Adrenal gland (tissue), 12 donors: ENCODE data around the gene CTTNBP2NL. TPM values are rescaled to one million over a fixed set of nuclear protein-coding genes. Genes with fewer than 3 reads are reported as not detected.
"Not testable (repeated sequence)": the region's sequence is repeated elsewhere in the genome, so short reads cannot be mapped to it uniquely, and the experiment has no call there.

ENCODE experiments used
- DNase-seq, 7 donors: peaks; one replicate each; pipeline ENCODE4 v3.0.0-alpha.2; 2019 to 2020
- H3K27ac ChIP-seq, 5 donors: fragments of 200-600 bp; sonication (generic) in 4 of 5; 1 replicate in 3 of 5; 2 replicates in 2 of 5; pipeline versions ENCODE4 v1.5.1 to v1.8.0; 2016 to 2020; ENCODE audit warnings: mild to moderate bottlenecking in 1 of 5
- H3K27me3 ChIP-seq: fragments of 200-600 bp; 2 replicates; pipeline ENCODE4 v1.8.0; 2021
- H3K36me3 ChIP-seq, 2 donors: fragments of 200-600 bp; replicated peaks in 1 of 2; 1 replicate in 1 of 2; 2 replicates in 1 of 2; pipeline versions ENCODE4 v1.5.1 to v1.8.0; 2018 to 2022
- H3K4me1 ChIP-seq, 2 donors: fragments of 200-600 bp; replicated peaks in 1 of 2; 1 replicate in 1 of 2; 2 replicates in 1 of 2; pipeline versions ENCODE4 v1.5.1 to v1.8.0; 2018 to 2021
- H3K4me3 ChIP-seq, 4 donors: fragments of 200-600 bp; sonication (generic) in 3 of 4; one replicate each; pipeline ENCODE4 v1.5.1; 2016 to 2018
- H3K9me3 ChIP-seq, 3 donors: fragments of 200-600 bp; sonication (generic) in 1 of 3; replicated peaks in 1 of 3; 1 replicate in 2 of 3; 2 replicates in 1 of 3; pipeline versions ENCODE4 v1.5.1 to v1.8.0; 2016 to 2021
- POLR2A ChIP-seq, 2 donors: fragments of 450-650 bp; IDR thresholded peaks; one replicate each; pipeline ENCODE4 v1.6.1; 2017; ENCODE audit warnings: antibody characterized with exemption in 2 of 2, mild to moderate bottlenecking in 2 of 2, moderate library complexity in 1 of 2
- WGBS, 4 donors: extraction: QIAGEN DNeasy Blood & Tissue Kit in 2 of 4; methylation state at CpG; one replicate each; pipeline versions ENCODE4 v1.1.5 to v1.1.7; 2013 to 2017; 5-methylcytosine and 5-hydroxymethylcytosine counted together
- intact Hi-C, 2 donors: fragments of 100-400 bp; cut with DNase I; formaldehyde crosslinking; loops; one replicate each; pipeline versions ENCODE4 v1.14.1 to v1.15.0; 2022 to 2023
- polyA plus RNA-seq, 3 donors: library from polyadenylated mRNA; stranded (reverse); fragments of 200-250 nt in 2 of 3; fragments of 350-450 nt in 1 of 3; fragmentation: Illumina TruSeq in 1 of 3; extraction: RNeasy Lipid Tissue Mini Kit (QIAGEN cat#74804) in 1 of 3; gene quantifications; one replicate each; pipeline ENCODE4 v1.2.3, GENCODE V29; 2013 to 2014
- total RNA-seq, 9 donors: library from RNA; depleted of rRNA in 4 of 9; stranded (reverse); fragments of >200 nt in 4 of 9; fragments of 120-200 nt in 1 of 9; fragmentation: NEBNext Ultra II Directional in 1 of 9; extraction: Animal tissue kit (Norgen Biotek cat#: 25700) in 1 of 9; gene quantifications; one replicate each; pipeline versions ENCODE4 v1.1.0 to v1.2.4, GENCODE V29; 2013 to 2023
- TF ChIP-seq, protein P1 (sequence below), 6 experiments: fragments of 450-650 bp in 4 of 6; fragments of 200-600 bp in 2 of 6; sonication (generic) in 1 of 6; IDR thresholded peaks; 1 replicate in 5 of 6; 2 replicates in 1 of 6; pipeline versions ENCODE4 v1.5.1 to v1.8.0; 2016 to 2021; ENCODE audit warnings: antibody characterized with exemption in 6 of 6, mild to moderate bottlenecking in 2 of 6, moderate library complexity in 1 of 6
- donor health status: healthy with polysubstance abuse.
- donor health status: Bipolar disorder and iron deficiency.
- donor health status: DM: yes; HTN: yes; CAD: no.
- donor health status: DM: no; HTN: no; CAD: no.
- donor health status: DM: no; HTN: no; CAD: no.
- donor health status: DM: yes; HTN: yes; CAD: no.

Gene CTTNBP2NL
- total and polyA plus RNA-seq, 12 donors: 2.5 to 22.0 (median 9.9) TPM

DNA sequence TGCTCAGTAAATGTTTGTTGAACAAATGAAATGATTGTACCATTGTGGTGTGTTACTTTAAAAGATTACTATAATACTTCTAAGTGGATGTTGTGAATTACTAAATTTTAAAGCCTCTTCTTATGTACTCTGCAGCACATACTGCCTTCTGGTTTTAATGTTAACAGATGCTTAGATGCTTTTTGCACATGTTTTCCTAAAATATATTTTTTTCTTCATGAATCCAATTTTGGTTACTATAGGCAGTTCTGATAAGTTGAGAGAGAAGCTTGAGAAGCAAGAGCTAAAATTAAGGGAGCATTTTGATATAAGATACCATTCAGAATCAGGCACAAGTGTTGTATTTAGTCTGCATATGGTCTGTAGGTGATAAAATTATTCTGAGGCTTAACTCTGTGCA lies 21.3 kb downstream of the CTTNBP2NL start:
- no peak overlapping the region for H3K27ac ChIP-seq
- intact Hi-C loops: no loop called here
- no peaks in the 10 kb centered on the region for H3K27me3 ChIP-seq
- no peaks in the 10 kb centered on the region for H3K9me3 ChIP-seq
- no peak for DNase-seq
- TF ChIP-seq, protein P1, sequence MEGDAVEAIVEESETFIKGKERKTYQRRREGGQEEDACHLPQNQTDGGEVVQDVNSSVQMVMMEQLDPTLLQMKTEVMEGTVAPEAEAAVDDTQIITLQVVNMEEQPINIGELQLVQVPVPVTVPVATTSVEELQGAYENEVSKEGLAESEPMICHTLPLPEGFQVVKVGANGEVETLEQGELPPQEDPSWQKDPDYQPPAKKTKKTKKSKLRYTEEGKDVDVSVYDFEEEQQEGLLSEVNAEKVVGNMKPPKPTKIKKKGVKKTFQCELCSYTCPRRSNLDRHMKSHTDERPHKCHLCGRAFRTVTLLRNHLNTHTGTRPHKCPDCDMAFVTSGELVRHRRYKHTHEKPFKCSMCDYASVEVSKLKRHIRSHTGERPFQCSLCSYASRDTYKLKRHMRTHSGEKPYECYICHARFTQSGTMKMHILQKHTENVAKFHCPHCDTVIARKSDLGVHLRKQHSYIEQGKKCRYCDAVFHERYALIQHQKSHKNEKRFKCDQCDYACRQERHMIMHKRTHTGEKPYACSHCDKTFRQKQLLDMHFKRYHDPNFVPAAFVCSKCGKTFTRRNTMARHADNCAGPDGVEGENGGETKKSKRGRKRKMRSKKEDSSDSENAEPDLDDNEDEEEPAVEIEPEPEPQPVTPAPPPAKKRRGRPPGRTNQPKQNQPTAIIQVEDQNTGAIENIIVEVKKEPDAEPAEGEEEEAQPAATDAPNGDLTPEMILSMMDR (IDR thresholded peaks at IDR 0.05): no peak
- TF ChIP-seq POLR2A (IDR thresholded peaks at IDR 0.05): no peak
- H3K36me3 ChIP-seq: peaks cover 0 to 28% of the 10 kb centered on the region in 2 donors
- peaks cover 0 to 7% of the 10 kb centered on the region in 2 donors for H3K4me1 ChIP-seq
- no peak overlapping the region for H3K4me3 ChIP-seq

DNA sequence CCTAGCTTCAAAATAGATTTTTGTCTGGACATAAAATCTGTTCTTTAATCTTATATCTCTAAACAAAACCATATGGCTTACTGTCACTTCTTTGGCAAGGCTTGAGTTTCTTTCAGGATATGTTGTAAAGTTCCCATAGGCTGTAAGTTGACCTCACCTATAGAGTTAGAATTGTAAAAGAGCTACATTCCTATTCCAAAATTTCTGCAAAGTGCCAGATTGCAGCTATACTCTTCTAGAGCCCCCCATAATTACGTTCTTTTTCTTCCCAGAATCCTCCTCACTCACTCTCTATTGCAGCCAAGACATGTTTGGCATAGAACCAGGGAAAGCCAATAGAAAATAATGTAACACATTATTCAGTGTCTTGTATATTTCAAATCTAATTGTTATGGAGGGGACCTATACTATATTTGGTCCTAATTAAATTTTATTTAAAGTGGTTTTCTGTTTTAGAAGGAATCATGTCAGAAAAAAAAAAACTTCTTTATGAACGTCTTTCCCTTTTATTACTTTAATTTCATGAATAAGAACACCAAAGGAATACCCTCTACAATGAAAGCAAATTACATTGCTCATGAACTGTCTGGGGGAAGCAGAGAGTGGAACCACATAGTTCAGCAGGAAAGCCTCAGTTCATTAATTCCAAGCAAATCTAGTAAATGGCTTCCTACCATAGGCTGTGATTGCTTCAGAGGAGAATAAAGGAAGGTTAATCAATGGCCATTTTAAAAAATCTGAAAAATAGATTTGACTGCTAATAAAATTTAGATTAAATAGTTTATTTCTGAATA lies 22.3 kb downstream of the CTTNBP2NL start:
- Histone ChIP-seq H3K9me3 (no peaks in the 10 kb centered on the region), H3K4me1 (peaks cover 0 to 7% of the 10 kb centered on the region in 2 donors), H3K27me3 (no peaks in the 10 kb centered on the region), H3K4me3 (no peak overlapping the region), H3K27ac (no peak overlapping the region), H3K36me3 (peaks cover 0 to 21% of the 10 kb centered on the region in 2 donors)
- intact Hi-C loops: no loop called here
- TF ChIP-seq, protein P1 (IDR thresholded peaks at IDR 0.05): no peak
- no peak for TF ChIP-seq POLR2A (IDR thresholded peaks at IDR 0.05)
- 72 to 83% (median 80%) methylated on average over 2 of the region's 2 CpGs for WGBS, 4 donors
- DNase-seq: no peak

DNA sequence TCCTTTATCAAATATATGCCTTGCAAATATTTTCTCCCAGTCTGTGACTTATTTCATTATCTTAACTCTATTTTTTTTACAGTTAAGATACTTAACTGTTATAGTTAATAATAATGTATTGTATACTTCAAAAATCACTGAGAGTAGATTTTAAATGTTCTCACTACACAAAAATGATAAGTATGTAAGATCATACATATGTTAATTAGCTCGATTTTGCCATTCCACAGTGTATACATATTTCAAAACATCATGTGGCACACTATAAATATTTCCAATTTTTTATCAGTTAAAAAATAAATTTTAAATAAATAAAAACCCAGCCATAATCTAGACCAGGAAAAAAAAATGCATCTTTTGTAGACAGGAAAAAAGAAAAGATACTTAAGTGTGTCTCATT lies 27.2 kb downstream of the CTTNBP2NL start:
- H3K9me3 ChIP-seq: no peaks in the 10 kb centered on the region
- no peak for DNase-seq
- WGBS, 4 donors: 82 to 92% (median 88%) methylated on average over 1 of the region's 1 CpG
- H3K4me1 ChIP-seq: peaks cover 0 to under 1% of the 10 kb centered on the region in 2 donors
- H3K36me3 ChIP-seq: no peaks in the 10 kb centered on the region
- no peak overlapping the region for H3K27ac ChIP-seq
- intact Hi-C loops: no loop called here
- H3K27me3 ChIP-seq: no peaks in the 10 kb centered on the region
- H3K4me3 ChIP-seq: no peak overlapping the region
- TF ChIP-seq POLR2A (IDR thresholded peaks at IDR 0.05): no peak
- TF ChIP-seq, protein P1 (IDR thresholded peaks at IDR 0.05): no peak

DNA sequence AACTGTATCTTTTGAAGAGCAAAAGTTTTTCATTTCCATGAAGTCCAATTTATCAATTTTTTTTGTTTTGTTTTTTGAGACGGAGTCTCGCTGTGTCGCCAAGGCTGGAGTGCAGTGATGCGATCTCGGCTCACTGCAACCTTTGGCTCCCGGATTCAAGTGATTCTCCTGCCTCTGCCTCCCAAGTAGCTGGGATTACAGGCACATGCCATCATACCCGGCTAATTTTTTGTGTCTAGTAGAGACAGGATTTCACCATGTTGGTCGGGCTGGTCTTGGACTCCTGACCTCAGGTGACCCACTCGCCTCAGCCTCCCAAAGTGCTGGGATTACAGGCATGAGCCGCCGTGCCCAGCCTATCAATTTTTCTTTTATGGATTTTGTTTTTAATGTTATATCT lies 27.7 kb downstream of the CTTNBP2NL start:
- WGBS, 4 donors: 85 to 96% (median 88%) methylated on average over 10 to 11 of the region's 11 CpGs
- H3K4me1 ChIP-seq, H3K4me3 ChIP-seq, H3K27ac ChIP-seq, DNase-seq, intact Hi-C loops, H3K36me3 ChIP-seq, H3K9me3 ChIP-seq, H3K27me3 ChIP-seq: not testable (repeated sequence)

DNA sequence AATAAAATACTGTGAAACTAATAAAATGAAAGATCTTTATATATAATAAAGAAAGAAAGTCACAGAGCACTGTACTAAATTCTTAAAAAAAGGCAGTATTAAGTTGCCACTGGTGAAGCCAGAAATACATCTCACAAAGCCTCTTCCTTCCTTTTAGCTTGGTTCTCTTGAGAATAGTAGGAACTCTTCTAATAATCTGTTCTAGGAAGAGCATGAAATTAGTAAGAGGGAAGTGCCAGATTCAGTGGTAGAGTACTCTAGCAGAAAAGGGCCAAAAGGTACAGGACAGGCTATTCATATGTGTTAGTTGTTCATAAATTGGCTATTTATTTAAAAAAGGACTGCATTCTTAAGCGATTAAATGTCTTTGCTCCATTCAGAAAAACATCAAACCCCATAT lies 33.7 kb downstream of the CTTNBP2NL start:
- TF ChIP-seq, protein P1 (IDR thresholded peaks at IDR 0.05): no peak
- no peak for TF ChIP-seq POLR2A (IDR thresholded peaks at IDR 0.05)
- WGBS, 4 donors: 90 to 96% (median 93%) methylated on average over 1 of the region's 1 CpG
- intact Hi-C loops: no loop called here
- no peak overlapping the region for H3K4me3 ChIP-seq
- no peak for DNase-seq
- H3K27me3 ChIP-seq: no peaks in the 10 kb centered on the region
- H3K27ac ChIP-seq: peak overlapping the region in 1 of 5 donors; percentile 69
- peaks cover 0 to 12% of the 10 kb centered on the region in 2 donors for H3K4me1 ChIP-seq
- H3K36me3 ChIP-seq: no peaks in the 10 kb centered on the region
- H3K9me3 ChIP-seq: no peaks in the 10 kb centered on the region
